Skin epidermis (tissue), 12 donors: ENCODE results near the gene MRPL48.
"Not testable (repeated sequence)": the region's sequence is repeated elsewhere in the genome, so short reads cannot be mapped to it uniquely, and the experiment has no call there.

Source experiments
- H3K27ac ChIP-seq, 21 experiments: fragments of 200-600 bp; sonication (generic) in 11 of 21; one replicate each; pipeline ENCODE4 v1.5.0; 2020; ENCODE audit warnings: mild to moderate bottlenecking in 3 of 21, inconsistent platforms in 2 of 21, moderate library complexity in 2 of 21
- H3K4me3 ChIP-seq, 7 experiments: fragments of 200-600 bp; sonication (generic) in 2 of 7; one replicate each; pipeline ENCODE4 v1.5.0; 2020; ENCODE audit warnings: inconsistent platforms in 2 of 7, mild to moderate bottlenecking in 2 of 7, moderate library complexity in 1 of 7

The MRPL48 gene

DNA sequence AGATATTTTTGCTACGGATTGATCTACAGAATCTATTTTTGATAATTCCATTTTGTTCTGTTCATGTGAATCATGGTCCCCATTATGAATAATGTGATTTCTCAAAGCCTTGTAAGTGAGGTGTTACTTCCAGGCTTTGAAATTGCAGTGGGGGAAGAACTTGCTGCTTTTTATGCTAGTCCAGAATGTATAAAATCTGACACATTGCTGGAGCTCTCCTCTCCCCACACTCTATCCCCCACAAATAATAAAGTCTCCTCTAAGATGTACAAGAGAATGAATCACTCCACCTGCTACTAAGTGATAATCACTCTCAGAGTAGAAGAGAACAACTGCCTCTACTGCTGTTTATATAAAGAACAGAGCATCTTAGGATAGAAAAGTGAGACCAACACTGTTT, 20.9 kb upstream of the MRPL48 start:
- no peak overlapping the region for H3K27ac ChIP-seq
- H3K4me3 ChIP-seq, result no peak overlapping the region

DNA sequence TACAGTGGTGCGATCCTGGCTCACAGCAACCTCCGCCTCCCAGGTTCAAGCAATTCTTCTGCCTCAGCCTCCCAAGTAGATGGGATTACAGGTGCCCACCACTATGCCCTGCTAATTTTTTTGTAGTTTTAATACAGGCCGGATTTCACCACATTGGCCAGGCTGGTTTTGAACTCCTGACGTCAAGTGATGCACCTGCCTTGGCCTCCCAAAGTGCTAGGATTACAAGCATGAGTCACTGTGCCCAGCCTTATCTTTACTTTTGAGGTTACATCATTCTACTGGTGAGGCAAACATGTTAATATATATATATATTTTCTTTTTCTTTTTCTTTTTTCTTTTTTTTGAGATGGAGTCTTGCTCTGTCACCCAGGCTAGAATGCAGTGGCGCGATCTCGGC, 16.9 kb upstream of the MRPL48 start:
- H3K4me3 ChIP-seq, H3K27ac ChIP-seq: not testable (repeated sequence)

DNA sequence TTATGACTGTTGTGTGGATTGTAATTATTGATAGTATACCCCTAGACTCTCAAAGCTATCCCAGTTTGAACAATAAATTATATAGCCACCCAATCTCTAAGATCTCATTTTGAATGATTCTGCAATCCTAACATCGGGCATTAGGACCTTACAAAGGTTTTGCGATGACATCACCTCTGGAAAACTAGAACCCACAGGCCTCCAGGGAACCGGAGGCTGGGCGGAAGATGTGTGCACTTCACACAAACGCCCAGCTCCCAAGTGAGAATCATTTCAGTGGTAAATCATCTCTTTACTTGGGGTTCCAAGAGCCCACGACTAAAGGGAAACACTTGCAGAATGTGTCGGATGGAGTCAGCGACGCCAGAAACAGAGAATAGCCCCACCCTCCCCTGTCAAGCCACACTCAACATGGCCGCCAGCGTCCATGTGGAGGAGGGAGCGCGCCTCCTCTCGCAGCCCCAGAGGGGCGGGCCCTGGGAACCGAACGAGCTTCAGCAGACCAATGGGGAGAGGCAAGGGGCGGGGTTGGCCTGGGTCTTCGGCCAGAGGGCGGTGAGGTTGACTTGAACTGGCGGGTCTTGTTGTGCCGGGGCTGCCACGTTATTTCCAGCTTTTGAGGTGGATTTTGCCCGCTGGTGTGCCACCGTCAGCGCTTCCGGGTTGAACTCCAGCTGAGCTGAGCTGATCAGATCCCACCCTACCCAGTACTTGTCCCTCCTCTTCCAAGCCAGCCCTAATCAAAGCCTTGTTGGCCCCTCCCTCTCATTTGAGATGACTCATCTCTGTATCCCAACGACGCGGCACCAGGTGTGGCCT, 8.4 kb upstream of the MRPL48 start:
- peak overlapping the region; percentile 28 to 97 (median 91) for H3K27ac ChIP-seq
- H3K4me3 ChIP-seq, result peak overlapping the region; percentile 24 to 47 (median 36)

DNA sequence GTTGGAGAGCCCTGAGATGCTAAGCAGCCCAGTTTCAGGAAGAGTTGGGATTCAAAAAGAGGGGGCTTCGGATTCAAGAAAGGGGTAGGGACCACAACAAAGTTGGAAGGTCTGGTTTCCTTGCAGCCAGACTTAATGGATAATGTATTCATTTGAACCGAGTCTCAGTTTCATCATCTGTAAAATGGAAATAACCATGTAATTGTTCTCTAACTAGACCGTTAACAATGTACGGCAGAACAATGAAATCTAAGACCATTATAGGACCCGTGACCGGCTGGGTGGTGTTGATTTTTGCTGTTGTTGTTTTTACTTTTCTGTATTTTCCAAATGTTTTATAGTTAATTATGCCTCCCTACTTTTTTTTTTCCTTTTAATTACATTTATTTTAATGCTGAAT, 6.4 kb upstream of the MRPL48 start:
- no peak overlapping the region for H3K27ac ChIP-seq
- H3K4me3 ChIP-seq, result no peak overlapping the region

DNA sequence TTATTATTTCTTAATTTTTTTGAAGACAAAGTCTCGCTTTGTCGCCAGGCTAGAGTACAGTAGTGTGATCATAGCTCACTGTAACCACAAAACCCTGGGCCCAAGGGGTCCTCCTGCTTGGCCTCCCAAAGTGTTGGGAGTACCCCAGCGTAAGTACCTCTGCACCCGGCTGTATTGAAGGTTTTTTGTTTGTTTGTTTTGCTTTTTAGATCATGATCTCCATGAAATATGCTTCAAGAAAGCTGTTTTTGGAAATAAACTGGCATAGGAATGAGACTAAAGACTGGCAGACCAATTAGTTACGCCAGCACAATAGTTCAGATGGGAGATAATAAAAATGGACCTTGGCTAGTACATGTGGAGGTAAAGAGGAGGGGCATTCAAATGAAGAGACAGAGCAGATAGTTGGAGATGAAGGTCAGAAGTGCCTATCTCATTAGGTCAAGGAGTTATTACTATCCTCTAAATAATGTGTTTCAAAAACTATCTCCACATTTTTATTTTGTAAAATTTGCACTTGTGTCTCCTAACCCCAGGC, 4.1 kb upstream of the MRPL48 start:
- H3K27ac ChIP-seq, result no peak overlapping the region

DNA sequence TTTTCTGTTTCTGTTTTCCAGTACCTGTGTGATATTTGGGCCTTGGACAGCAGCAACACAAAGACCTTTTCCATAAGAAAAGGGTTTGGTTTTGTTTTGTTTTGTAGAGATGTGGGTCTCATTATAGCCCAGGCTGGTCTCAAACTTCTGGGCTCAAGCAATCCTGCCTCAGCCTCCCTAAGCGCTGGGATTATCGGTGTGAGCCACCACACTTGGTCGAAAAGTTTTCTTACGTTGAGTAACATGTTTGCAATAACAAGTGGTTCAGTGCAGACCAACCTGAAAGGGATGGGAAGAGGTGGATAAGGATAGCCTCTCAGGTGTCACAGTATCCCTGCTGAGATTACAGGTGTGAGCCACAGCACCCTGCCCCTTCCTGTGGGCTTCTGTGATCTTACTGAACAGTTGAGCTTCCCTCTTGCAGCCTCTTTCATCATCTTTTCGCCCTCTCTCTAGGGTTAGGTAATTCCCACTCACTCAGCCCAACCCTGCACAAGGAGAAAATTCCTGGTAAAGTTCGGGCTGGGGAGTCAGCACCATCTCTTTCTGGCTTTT, 3.5 kb upstream of the MRPL48 start:
- Histone ChIP-seq H3K4me3 (no peak overlapping the region), H3K27ac (no peak overlapping the region)

More for the DNA sequence above, 4.1 kb upstream of the MRPL48 start:
- no peak overlapping the region for H3K4me3 ChIP-seq

DNA sequence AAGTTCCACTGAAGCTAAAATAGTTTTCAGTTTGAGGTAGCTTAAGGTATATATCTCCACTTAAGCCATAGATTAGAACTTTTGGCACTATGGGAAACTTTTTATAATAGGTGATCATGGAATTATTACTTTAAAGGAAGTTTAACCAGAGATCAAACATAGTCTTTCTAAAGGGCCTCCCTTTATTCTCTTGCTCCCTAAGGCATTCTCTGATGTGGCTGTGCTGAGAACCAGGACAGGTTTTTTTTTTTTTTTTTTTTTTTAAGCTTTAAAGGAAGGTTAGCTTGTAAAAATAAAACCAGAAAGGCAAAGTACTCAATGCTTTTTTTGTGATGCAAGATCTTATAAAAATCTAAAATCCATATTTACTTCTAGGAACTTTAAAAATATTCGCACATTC, 2.9 kb upstream of the MRPL48 start:
- Histone ChIP-seq H3K27ac (no peak overlapping the region), H3K4me3 (no peak overlapping the region)

DNA sequence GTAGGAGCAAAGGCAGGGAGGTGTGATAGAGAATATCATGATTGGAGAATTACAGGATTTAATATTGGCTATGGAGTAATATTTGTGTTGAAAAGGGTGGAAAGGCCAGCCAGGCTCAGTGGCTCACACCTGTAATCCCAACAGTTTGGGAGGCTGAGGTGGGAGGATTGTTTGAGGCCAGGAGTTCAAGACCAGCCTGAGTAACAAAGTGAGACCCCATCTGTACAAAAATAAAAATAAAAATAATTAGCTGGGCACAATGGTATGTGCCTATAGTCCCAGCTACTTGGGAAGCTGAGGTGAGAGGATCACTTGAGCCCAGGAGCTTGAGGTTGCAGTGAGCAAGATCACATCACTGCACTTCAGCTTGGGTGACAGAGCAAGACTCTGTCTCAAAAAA, 2.2 kb upstream of the MRPL48 start:
- H3K4me3 ChIP-seq, H3K27ac ChIP-seq: not testable (repeated sequence)

DNA sequence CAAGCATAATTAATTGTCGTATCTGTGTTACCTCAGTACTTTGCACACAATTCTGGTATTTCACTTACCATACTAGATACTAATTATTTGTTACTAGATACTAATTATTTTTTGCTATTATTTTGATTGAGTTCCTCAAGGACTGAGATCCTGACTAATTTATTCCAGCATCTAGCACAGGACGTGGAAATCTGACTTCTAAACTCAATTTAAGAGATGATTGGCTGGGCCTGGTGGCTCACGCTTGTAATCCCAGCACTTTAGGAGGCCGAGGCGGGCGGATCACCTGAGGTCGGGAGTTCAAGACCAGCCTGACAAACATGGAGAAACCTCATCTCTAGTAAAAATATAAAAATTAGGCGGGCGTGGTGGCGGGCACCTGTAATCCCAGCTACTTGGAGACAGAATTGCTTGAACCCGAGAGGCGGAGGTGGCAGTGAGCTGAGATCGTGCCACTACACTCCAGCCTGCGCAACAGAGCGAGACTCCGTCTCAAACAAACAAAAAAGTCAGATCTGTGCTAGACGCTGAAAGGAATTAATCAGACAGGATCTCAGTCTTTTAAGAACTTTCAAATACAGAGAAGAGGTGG, 527 bp upstream of the MRPL48 start:
- Histone ChIP-seq H3K4me3 (peak overlapping the region; percentile 39 to 79 (median 68)), H3K27ac (peak overlapping the region; percentile 50 to 99 (median 91))

DNA sequence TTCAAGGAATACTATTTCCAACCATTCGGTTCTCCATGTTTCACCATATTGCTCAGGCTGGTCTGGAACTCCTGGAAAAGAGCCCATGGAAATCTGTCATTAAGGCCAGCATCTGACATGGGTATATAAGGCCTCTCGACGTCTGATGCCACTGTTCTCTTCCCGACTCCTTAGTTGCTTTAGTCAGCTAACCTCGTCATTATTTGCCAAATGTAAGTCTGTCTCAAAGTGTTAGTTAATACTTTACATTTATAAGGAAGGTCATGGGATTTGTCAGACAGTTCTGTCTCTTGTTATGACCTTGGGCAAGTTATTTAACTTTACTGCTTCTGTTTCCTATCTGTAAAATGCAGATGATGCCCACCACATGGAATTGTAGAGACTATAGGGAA, 1.6 kb downstream of the MRPL48 start:
- H3K4me3 ChIP-seq, result no peak overlapping the region
- peak overlapping the region in 12 of 21 experiments; percentile 4 to 98 (median 83) for H3K27ac ChIP-seq

DNA sequence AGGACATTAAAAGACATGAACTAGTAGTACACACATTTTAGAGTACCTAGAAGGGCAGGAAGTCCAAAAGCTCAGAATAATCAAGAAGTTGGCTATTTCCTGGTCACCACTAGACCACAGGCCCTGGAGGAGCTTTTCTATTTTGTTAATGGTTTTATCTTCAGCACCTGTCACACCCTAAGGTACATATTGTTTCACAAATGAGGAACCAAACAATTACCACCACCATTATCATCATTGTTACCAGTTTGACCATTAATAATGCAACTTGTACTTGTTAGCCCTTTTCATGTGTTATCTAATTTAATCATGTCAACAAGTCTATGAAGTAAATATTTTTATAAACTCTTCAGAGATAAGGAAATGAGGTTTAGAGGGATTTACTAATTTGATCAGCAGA, 4.9 kb downstream of the MRPL48 start:
- no peak overlapping the region for H3K27ac ChIP-seq
- no peak overlapping the region for H3K4me3 ChIP-seq

DNA sequence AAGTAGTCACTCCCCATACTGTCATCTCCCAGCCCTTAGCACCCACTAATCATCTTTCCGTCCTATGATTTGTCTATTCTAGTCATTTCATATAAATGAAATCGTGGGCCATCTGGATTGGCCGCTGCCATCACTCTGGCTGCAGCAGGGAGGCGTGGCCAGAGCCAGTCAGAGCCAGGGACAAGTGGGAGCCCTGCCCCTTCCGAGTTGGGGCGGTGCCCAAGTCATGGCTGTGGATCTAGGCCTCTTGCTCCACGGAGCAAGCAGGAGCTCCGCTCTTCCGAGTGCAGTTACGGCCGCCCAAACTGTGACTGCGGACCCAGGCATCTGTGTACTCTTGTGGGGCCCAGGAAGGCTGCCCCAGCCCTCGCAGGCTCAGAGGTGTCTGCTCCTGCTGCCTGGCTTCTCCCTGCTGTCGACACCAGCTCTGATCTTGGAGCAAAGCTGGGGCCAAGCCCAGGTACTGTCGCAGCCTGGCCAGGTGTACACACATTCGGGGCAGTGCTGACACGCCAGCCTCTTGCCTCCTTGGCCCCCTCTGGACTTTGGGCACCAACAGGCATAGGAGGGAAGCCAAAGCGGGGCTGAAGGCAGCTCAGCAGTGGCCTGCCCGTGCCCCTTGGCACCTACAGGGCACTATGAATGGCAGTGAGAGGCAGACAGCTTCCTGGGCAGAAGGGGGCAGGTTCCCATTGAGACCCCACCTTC, 8.4 kb downstream of the MRPL48 start:
- H3K4me3 ChIP-seq, result no peak overlapping the region
- no peak overlapping the region for H3K27ac ChIP-seq

DNA sequence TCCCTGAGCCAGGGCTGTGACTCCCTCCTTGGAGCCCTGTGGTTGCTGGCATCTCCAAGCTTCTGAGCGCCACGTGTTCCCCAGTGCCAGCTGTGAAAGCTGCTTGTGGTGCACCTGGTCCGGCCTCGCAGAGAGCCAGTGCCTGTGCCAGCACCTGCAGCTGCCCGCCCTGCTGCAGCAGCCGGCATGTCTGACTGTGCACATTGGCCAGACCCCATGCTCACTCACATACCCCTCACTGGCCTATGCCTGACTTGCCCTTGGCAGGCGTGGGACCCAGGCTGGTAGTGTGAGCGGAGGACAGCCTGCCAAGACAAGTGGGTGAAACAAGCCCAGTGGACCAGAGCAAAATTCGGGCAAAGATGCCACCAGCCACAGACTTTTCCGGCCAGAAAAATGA, 9.8 kb downstream of the MRPL48 start:
- no peak overlapping the region for H3K27ac ChIP-seq

DNA sequence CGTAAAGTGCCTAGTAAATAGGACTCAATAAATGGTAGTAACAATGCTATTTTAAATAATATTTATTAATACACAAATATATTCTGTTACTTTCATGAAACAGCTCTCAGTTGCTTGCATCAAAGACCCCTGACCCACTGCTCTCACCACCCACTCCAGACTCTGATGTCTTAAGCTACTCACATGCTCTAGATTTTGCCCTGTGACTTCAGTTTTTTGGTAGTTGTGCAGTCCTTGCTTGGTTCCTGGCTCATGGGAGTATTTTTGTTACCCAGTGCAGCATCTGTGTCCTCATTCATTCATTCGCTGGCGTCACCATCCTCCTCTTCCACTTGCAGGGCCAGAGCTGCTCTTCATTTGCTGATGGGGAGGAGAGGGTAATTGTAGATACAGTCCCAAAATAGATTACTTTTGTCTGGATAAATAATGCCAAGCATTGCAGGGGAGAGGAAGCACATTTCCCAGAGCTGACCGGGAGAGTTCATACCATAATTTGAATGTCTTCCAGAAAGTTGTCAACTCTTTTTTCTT, 12.7 kb downstream of the MRPL48 start:
- no peak overlapping the region for H3K27ac ChIP-seq
- H3K4me3 ChIP-seq, result no peak overlapping the region

More for the DNA sequence above, 9.8 kb downstream of the MRPL48 start:
- no peak overlapping the region for H3K4me3 ChIP-seq

DNA sequence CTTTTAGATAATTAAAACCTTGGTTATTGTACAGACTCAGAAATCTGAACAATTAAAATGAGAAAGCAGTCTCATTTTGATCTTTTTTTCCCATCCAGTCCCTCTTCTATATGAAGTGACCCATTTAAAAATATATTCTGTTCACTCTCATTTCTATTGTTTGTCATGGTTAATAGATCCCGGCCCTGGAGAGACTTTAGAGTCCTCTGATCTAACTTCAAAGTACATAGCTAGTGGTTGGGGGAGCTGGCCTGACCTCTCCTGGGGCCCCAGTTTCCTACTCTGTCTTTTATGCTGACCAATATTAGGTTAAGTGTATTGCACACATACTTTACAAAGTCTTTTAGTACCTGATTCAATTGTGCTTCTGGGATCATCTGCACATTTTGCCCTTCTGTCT, 13.5 kb downstream of the MRPL48 start:
- H3K4me3 ChIP-seq, result no peak overlapping the region

DNA sequence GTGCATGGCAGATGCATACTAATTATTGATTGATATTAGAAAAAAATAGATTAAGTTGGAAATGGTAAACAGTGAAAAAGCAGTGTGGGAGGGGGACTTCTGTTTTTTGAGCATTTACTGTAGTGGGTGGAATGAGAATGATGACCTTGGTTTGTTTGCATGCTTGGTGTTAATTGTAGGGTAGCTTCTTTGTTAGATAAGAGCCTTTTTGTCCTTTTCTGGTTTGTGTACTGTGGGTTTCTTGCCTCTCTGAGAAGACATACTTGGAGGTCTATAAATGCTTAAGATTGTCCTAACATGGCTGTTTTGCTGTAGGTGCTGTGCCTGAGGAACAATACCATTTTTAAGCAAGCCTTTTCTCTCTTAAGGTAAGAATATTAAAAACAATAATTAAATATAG, 17.0 kb downstream of the MRPL48 start:
- Histone ChIP-seq H3K4me3 (no peak overlapping the region), H3K27ac (no peak overlapping the region)

More for the DNA sequence above, 13.5 kb downstream of the MRPL48 start:
- no peak overlapping the region for H3K27ac ChIP-seq

DNA sequence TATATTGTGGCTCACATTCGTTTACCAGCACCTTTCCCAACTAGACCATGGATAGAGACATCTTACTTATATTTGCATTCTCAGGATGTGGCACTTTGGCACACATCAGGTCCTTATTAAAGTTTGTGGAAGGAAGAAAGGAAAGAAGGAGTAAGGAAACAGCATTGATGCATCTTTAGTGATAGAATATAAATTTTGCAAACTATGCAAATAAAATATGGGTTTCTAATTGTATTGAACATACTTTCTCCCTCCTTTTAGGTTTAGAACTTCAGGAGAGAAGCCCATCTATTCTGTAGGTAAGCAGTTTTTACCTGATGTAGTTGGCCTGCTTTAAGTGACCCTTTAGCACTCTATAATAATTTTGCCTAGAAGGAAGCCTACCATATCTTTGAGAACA, 20.4 kb downstream of the MRPL48 start:
- no peak overlapping the region for H3K4me3 ChIP-seq
- no peak overlapping the region for H3K27ac ChIP-seq

DNA sequence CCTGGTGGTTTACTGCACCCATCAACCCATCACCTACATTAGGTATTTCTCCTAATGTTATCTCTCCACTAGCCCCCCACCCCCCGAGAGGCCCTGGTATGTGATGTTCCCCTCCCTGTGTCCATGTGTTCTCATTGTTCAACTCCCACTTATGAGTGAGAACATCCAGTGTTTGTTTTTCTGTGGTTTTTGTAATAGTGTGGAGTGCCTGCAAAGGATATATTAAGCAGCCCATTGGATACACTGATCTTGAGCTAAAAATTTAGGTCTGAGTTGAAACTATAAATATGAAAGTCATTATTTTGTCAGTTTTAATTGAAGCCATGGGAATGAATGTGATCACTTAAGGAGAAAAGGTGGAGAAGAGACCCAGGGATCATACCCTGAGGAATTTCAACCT, 23.0 kb downstream of the MRPL48 start:
- no peak overlapping the region for H3K4me3 ChIP-seq
- no peak overlapping the region for H3K27ac ChIP-seq

DNA sequence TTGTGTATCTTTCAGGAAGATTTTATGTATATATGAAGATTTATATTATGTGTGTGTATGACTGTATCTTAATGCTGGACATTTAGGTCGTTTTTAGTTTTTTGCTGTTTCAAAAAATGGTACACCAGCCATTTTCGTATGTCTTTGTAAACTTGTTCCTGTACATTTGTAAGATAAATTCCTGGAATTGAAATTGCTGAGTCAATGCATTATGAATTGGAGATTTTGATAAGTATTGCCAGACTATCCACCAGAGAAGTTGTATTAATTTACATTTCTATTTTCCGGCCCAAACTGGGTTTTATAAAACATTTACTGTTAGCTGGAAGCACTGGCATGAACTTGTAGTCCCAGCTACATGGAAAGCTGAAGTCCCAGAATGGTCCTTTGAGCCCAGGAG, 24.6 kb downstream of the MRPL48 start:
- no peak overlapping the region for H3K27ac ChIP-seq
- no peak overlapping the region for H3K4me3 ChIP-seq

DNA sequence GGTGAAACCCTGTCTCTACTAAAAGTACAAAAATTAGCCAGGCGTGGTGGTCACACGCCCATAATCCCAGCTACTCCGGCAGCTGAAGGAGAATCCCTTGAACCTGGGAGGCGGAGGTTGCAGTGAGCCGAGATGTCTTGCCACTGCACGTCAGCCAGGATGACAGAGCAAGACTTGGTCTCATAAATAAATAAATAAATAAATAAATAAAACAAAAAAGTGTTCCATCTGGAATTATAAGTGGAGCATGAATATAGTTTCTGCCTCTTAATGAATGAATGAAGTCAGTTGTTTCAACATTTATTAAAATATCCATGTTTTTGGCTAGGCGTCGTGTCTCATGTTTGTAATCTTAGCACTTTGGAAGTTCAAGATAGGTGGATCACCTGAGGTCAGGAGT, 27.1 kb downstream of the MRPL48 start:
- Histone ChIP-seq H3K4me3 (no peak overlapping the region), H3K27ac (no peak overlapping the region)
